Lower leg skin (tissue), 3 donors: ENCODE measurements around the gene ENTPD6.

Experiments used
- CTCF ChIP-seq, 3 donors: fragments of 450-650 bp; IDR thresholded peaks; one replicate each; pipeline ENCODE4 v1.5.1; 2016; ENCODE audit warnings: antibody characterized with exemption in 3 of 3, mild to moderate bottlenecking in 3 of 3, moderate library complexity in 2 of 3
- POLR2A ChIP-seq, 2 donors: fragments of 450-650 bp; IDR thresholded peaks; one replicate each; pipeline ENCODE4 v1.6.1; 2016 to 2017; ENCODE audit warnings: antibody characterized with exemption in 2 of 2, mild to moderate bottlenecking in 1 of 2, moderate library complexity in 1 of 2

- TF ChIP-seq CTCF (IDR thresholded peaks at IDR 0.05) (no peak), POLR2A (IDR thresholded peaks at IDR 0.05) (no peak)
Observed at GRCh38 chr20:25247000-25247517, 51.5 kb downstream of the ENTPD6 start.
